GM10266 (cell line): Measurements from ENCODE around the gene NUAK1.

ENCODE experiments used
- DNase-seq: peaks from one replicate; pipeline ENCODE4 v3.0.0; 2012; ENCODE audit errors: extremely low spot score
- TF ChIP-seq, protein P1 (sequence below): IDR thresholded peaks from 2 replicates; pipeline ENCODE4 v1.5.1; 2012; ENCODE audit warnings: mild to moderate bottlenecking, low read depth; ENCODE audit not compliant: control insufficient read depth, insufficient read depth; ENCODE audit errors: missing control alignments

NUAK1 gene

DNA sequence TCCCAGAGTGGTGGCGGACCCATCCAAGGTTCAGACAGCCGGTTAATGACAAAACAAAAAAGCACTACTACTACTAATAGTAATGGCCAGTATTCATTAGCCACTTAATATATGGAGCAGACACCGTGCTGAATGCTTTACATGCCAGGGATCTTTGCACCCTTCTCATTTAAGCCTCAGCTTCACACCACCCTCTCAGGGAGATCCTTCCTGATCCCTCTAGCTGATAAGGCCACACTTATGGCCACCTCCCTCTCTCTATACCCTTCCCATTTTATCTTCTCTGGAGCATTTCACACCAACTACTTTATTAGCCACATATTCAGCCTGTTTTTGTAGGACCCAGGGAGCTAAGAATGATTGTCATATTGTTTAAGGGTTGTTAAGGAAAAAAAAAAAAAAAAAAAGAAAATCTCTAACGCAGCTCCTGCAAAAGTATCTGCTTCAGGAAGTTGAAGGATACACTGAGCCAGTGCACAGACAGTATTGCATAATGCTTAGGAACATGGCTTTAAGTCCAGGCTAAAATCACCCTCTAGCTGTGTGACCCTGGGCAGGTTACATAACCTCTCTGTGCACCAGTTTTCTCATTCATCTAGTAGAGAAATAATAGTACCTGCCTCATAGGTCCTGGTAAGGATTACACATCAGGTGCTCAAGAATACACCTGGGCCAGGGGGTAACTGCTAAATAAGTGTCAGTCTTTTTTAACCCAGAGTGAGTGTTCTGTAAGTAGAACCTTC lies 29.4 kb downstream of the NUAK1 start:
- TF ChIP-seq, protein P1, sequence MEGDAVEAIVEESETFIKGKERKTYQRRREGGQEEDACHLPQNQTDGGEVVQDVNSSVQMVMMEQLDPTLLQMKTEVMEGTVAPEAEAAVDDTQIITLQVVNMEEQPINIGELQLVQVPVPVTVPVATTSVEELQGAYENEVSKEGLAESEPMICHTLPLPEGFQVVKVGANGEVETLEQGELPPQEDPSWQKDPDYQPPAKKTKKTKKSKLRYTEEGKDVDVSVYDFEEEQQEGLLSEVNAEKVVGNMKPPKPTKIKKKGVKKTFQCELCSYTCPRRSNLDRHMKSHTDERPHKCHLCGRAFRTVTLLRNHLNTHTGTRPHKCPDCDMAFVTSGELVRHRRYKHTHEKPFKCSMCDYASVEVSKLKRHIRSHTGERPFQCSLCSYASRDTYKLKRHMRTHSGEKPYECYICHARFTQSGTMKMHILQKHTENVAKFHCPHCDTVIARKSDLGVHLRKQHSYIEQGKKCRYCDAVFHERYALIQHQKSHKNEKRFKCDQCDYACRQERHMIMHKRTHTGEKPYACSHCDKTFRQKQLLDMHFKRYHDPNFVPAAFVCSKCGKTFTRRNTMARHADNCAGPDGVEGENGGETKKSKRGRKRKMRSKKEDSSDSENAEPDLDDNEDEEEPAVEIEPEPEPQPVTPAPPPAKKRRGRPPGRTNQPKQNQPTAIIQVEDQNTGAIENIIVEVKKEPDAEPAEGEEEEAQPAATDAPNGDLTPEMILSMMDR, result no peak
- no peak for DNase-seq

DNA sequence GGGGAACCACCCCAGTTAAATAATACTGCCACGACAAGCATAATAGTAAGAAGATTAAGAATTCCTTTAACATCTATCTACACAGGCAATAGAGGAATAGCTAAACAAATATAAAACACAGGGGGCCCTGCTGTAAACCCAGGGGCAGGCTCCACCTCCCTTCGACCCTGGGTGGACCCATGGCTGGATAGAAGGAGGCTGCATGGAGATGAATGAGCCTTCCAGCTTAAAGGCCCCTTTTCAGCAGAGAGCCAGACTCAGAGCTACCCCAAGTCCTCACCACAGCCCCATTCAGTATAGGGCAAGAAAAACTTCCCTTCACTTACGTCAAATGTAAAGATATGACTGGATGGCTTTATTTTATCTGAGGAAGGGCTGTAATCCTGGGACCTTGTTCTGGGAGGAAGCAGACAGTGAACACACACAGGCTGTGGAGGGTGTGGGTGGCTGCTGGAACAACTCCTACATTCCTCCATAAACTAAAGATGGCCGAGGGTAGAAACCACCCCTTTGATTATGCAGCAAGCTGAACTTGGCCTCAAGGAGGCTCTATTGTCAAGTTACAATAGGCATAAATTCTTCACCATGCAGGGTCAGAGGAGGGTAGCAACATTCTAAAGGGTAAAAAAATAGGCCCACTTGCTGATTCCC lies 30.4 kb downstream of the NUAK1 start:
- TF ChIP-seq, protein P1, result no peak
- no peak for DNase-seq

DNA sequence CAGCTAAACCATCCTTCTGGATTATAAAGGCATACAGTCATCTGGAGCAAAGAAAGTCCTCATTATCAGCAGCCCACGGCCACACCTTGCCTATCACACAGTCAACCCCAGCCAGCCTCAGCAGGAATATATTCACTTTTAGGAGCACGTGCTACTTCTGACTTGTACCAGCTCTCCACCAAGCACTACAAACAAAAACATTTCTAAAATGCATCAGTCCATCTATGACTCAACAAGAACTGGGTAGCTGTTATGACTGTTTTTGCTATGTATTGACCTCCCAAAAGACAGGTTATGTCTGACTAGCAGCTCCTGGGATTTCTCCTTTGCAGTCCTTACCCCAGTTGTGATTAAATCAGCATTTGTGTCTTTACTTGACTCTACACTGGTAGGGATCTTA lies 31.2 kb downstream of the NUAK1 start:
- TF ChIP-seq, protein P1, result no peak
- DNase-seq, result no peak

GRCh38 chr12:106106892-106107291 lies 31.9 kb downstream of the NUAK1 start:
- no peak for DNase-seq

DNA sequence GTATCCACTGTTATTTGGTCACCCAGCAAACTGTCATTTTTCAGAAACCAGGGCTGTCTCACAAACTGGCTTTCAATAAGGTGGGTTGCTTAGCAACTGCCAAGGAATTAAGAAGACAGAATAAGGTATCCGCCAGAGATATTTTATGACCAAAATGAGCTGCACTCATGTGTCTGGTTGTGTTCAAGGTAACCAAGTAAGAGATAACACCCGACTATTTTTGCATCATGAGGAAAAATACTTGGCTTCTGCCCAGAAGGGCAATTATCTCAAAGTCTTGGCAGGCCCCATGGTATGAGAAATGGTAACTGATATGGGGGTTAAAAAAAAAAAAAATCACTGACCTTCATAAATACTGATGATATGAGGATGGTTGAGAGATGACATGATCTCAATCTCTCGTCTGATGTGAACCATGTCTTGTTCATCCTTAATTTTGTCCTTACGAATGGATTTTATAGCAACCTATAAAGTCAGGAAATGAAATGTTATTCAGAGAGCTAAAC lies 32.6 kb downstream of the NUAK1 start:
- no peak for DNase-seq
- TF ChIP-seq, protein P1, result no peak

More at GRCh38 chr12:106106892-106107291, 31.9 kb downstream of the NUAK1 start:
- TF ChIP-seq, protein P1, result no peak

DNA sequence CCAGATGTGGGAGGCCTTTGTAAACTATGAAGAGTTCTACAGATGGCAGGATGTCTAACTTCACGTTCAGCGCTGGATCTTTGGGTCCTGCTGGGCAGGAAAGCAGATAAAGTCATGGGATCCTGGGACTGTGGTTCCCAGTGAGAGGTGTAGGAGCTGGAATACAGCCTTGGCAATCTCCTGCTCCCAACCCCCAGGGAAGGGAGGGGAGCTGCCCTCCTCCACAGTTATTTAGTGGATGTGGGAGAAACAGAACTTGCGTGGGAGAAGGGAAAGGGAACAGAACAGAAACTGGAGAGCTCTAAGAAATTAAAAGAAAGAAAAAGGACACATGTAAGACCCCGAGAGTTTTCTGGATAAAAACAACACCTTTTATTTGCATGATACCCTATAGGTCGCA lies 37.0 kb downstream of the NUAK1 start:
- TF ChIP-seq, protein P1, result no peak
- DNase-seq, result no peak

- TF ChIP-seq, protein P1, result no peak
- no peak for DNase-seq
These were observed 40.0 kb downstream of the NUAK1 start for GRCh38 chr12:106098691-106099200.
